ENCODE results near the gene HIP1. TPM values are rescaled to one million over a fixed set of nuclear protein-coding genes. Genes with fewer than 3 reads are reported as not detected.

The HIP1 gene
- total RNA-seq, 2 donors from 2014 or later: 42.9 to 48.2 TPM

DNA sequence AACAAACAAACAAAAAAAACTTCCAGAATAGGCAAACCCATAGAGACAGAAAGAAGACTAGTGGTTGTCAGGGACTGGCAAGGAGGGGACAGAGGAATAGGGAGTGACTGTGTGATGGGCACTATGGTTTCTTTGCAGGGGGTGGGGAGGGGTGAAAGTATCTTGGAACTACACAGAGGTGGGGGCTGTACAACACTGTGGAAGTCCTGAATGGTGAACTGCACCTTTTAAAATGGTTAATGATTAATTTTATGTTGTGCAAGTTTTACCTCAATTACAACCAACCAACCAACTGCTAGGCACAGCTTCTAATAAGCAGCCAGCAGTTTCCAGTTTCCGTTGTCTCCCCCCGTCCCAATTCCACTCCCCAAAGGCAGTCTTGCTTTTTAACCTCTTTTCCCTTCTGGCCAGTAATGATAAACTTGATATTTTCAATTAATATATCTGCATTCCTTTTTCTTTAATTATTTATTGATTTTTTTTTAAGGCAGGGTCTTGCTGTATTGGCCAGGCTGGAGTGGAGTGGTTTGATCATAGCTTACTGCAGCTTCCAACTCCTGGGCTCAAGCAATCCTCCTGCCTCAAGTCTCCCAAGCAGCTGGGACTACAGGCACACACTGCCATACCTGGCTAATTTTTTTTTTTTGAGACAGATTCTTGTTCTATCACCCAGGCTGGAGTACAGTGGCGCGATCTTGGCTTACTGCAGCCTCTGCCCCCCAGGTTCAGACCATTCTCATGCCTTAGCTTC, 46.8 kb downstream of the HIP1 start:
- Histone ChIP-seq H3K4me1 (ENCODE audit: control insufficient read depth in 1 of 2, low read depth in 2 of 2) (peaks cover 0 to 34% of the 10 kb centered on the region in 2 donors), H3K27ac (no peak overlapping the region), H3K9me3 (no peaks in the 10 kb centered on the region), H3K4me3 (no peak overlapping the region), H3K36me3 (no peaks in the 10 kb centered on the region), H3K27me3 (replicated peaks; ENCODE audit: insufficient read depth) (no peaks in the 10 kb centered on the region)
- ATAC-seq (ENCODE audit: insufficient number of reproducible peaks, low FRiP score, low read depth) (no peak), DNase-seq (ENCODE audit: low spot score) (no peak)
- TF ChIP-seq, protein P1, sequence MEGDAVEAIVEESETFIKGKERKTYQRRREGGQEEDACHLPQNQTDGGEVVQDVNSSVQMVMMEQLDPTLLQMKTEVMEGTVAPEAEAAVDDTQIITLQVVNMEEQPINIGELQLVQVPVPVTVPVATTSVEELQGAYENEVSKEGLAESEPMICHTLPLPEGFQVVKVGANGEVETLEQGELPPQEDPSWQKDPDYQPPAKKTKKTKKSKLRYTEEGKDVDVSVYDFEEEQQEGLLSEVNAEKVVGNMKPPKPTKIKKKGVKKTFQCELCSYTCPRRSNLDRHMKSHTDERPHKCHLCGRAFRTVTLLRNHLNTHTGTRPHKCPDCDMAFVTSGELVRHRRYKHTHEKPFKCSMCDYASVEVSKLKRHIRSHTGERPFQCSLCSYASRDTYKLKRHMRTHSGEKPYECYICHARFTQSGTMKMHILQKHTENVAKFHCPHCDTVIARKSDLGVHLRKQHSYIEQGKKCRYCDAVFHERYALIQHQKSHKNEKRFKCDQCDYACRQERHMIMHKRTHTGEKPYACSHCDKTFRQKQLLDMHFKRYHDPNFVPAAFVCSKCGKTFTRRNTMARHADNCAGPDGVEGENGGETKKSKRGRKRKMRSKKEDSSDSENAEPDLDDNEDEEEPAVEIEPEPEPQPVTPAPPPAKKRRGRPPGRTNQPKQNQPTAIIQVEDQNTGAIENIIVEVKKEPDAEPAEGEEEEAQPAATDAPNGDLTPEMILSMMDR (IDR thresholded peaks at IDR 0.05): no peak

DNA sequence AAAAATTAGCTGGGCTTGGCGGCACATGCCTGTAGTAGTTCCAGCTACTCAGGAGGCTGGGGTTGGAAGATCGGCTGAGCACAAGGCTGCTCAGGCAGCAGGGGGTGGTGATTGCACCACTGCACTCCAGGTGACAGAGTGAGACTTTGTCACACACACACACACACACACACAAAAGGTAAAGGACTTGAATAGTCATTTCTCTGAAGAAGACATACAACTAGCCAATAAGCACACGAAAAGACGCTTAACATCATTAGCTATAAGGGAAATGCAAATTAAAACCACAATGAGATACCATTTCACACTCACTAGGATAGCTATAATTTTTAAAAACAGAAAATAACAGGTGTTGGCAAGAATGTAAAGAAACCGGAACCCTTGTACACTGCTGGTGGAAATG, 48.6 kb downstream of the HIP1 start:
- peaks cover 0 to 28% of the 10 kb centered on the region in 2 donors for H3K4me1 ChIP-seq (ENCODE audit: control insufficient read depth in 1 of 2, low read depth in 2 of 2)
- H3K27ac ChIP-seq: no peak overlapping the region
- no peak overlapping the region for H3K4me3 ChIP-seq
- DNase-seq (ENCODE audit: low spot score): no peak
- TF ChIP-seq, protein P1 (IDR thresholded peaks at IDR 0.05): no peak
- H3K36me3 ChIP-seq: no peaks in the 10 kb centered on the region
- H3K9me3 ChIP-seq: no peaks in the 10 kb centered on the region
- ATAC-seq (ENCODE audit: insufficient number of reproducible peaks, low FRiP score, low read depth): no peak
- no peaks in the 10 kb centered on the region for H3K27me3 ChIP-seq (replicated peaks; ENCODE audit: insufficient read depth)

DNA sequence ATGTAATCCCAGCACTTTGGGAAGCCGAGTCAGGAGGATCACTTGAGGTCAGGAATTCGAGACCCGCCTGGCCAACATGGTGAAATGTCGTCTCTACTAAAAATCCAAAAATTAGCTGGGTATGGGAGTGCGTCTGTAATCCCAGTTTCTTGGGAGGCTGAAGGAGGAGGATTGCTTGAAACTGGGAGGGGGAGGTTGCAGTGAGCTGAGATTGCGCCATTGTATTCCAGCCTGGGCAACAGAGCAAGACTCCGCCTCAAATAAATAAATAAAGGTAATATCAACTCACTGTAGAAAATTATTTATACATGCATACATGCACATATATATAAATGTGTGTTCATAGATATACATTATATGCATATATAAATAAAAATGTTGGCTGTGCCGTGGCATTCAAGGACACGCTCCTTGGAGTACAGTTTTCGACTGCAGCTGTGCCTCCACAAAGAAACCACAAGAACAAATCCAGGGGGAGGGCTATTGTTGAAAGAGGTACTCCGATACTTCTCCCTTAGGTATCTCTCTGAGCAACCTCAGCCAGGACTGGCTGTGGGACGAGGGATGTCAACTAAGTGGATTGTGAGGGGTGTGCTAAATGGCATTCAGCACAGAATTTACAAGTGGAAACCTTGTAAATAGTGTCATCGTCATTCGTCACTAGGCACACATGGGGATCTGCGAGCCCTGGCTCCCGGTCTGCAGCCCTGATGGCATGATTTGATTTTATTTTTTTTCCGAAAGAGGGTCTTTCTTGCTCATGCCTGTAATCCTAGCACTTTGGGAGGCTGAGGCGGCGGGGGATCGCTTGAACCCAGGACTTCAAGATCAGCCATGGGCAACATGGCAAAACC, 49.3 kb downstream of the HIP1 start:
- H3K27ac ChIP-seq: no peak overlapping the region
- TF ChIP-seq, protein P1 (IDR thresholded peaks at IDR 0.05): no peak
- no peaks in the 10 kb centered on the region for H3K9me3 ChIP-seq
- H3K4me3 ChIP-seq: no peak overlapping the region
- H3K27me3 ChIP-seq (replicated peaks; ENCODE audit: insufficient read depth): no peaks in the 10 kb centered on the region
- ATAC-seq (ENCODE audit: insufficient number of reproducible peaks, low FRiP score, low read depth) (no peak), DNase-seq (ENCODE audit: low spot score) (no peak)
- H3K36me3 ChIP-seq: no peaks in the 10 kb centered on the region
- peaks cover 0 to 22% of the 10 kb centered on the region in 2 donors for H3K4me1 ChIP-seq (ENCODE audit: control insufficient read depth in 1 of 2, low read depth in 2 of 2)

DNA sequence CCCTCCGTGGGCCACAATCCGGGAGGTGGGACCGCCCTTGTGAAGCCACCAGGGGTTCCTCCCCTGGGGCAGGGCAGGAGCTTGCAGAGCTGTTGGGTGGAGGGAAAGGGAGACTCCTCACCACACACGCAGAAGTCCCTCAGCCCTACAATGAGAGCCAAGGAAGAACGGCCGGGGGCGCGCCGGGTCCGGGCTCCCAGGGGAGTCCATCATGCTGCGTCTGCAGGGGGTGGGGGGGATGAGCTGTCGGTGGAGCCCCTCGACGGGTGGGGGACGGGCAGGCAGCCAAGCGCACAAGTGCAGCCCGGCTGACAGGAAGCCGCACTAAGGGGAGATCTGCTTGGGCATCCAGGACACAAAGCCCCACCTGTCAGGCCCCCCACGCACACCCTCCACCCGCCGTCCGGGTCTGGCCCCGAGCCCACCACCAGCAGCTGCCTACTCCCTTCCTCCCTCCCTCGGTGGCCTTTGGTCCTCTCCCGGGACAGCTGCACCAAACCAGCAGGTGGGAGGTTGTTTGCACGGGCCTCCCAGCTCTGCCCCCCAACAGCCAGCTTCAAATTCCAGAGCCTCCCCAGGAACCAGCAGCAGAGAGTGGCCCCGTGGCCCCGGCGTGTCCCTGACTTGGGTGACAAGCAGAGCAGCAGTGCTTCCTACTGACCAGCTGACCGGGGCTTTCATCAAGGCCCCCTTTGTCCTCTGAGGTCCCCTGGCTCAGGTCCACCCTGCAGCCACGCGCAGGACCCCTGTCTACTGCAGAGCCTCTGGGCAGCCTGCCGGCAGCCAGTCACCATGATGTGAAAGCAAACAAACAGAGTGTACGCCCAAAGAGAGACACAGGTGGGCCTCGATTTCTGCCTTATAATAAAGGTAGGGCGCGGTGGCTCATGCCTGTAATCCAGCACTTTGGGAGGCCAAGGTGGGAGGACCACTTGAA, 50.3 kb downstream of the HIP1 start:
- no peak overlapping the region for H3K4me3 ChIP-seq

More for the DNA sequence above, 50.3 kb downstream of the HIP1 start:
- DNase-seq (ENCODE audit: low spot score) (no peak), ATAC-seq (ENCODE audit: insufficient number of reproducible peaks, low FRiP score, low read depth) (no peak)
- no peaks in the 10 kb centered on the region for H3K27me3 ChIP-seq (replicated peaks; ENCODE audit: insufficient read depth)
- H3K27ac ChIP-seq: no peak overlapping the region
- H3K4me1 ChIP-seq (ENCODE audit: control insufficient read depth in 1 of 2, low read depth in 2 of 2): peaks cover 0 to 17% of the 10 kb centered on the region in 2 donors
- H3K36me3 ChIP-seq: no peaks in the 10 kb centered on the region
- TF ChIP-seq, protein P1 (IDR thresholded peaks at IDR 0.05): no peak
- H3K9me3 ChIP-seq: no peaks in the 10 kb centered on the region

Measured in thoracic aorta (tissue), 2 donors.